WTC11 (cell line): Measurements from ENCODE around the gene JMJD4. TPM values are rescaled to one million over a fixed set of nuclear protein-coding genes. Genes with fewer than 3 reads are reported as not detected.
A peak's percentile ranks its signal among the peaks of the same experiment; 100 is the strongest.

Experiments used
- ATAC-seq: fragments of 200-7000 bp; cut with Tn5 transposase; 2 replicates; pipeline ENCODE4 v1.10.0; 2021; ENCODE audit warnings: mild to moderate bottlenecking, moderate library complexity
- CTCF ChIA-PET: fragments of 300-600 bp; sonication (Branson Sonifier 250); formaldehyde crosslinking; loops from one replicate; lab custom pipeline; 2021; ENCODE audit warnings: antibody characterized with exemption; lab: Charles Lee
- POLR2A ChIA-PET: fragments of 350-600 bp; sonication (Branson Sonifier 250); formaldehyde crosslinking; loops from one replicate; lab custom pipeline; 2021; ENCODE audit warnings: antibody characterized with exemption; lab: Charles Lee
- DNase-seq: peaks from one replicate; pipeline ENCODE4 v3.0.0; 2021; ENCODE audit warnings: low spot score
- H3K27ac Mint-ChIP-seq: 2 replicates; pipeline ENCODE4 v1.8.0; 2021; ENCODE audit warnings: mixed read lengths
- H3K27me3 Mint-ChIP-seq: 2 replicates; pipeline ENCODE4 v1.8.0; 2021; ENCODE audit warnings: low read depth, mild to moderate bottlenecking, moderate library complexity, mixed read lengths
- H3K36me3 Mint-ChIP-seq: 2 replicates; pipeline ENCODE4 v1.8.0; 2021; ENCODE audit warnings: mixed read lengths
- H3K4me1 Mint-ChIP-seq: 2 replicates; pipeline ENCODE4 v1.8.0; 2022; ENCODE audit warnings: mixed read lengths
- H3K4me3 Mint-ChIP-seq: 2 replicates; pipeline ENCODE4 v1.8.0; 2021; ENCODE audit warnings: mild to moderate bottlenecking, moderate library complexity, mixed read lengths
- H3K9me3 Mint-ChIP-seq: 2 replicates; pipeline ENCODE4 v1.8.0; 2021; ENCODE audit warnings: mixed read lengths
- ETV6 ChIP-seq: sonication (generic); formaldehyde crosslinking; IDR thresholded peaks from 2 replicates; pipeline ENCODE4 v1.8.1; 2022; ENCODE audit warnings: mild to moderate bottlenecking, missing genetic modification reagents
- FOXP1 ChIP-seq: sonication (generic); formaldehyde crosslinking; IDR thresholded peaks from 2 replicates; pipeline ENCODE4 v1.8.0; 2022; ENCODE audit warnings: missing genetic modification reagents, mild to moderate bottlenecking, moderate library complexity, borderline replicate concordance
- NFATC4 ChIP-seq: fragments of 250-450 bp; sonication (Bioruptor Pico); IDR thresholded peaks from 2 replicates; pipeline ENCODE4 v1.9.0; 2021; ENCODE audit warnings: mild to moderate bottlenecking
- NR2C2 ChIP-seq: sonication (generic); formaldehyde crosslinking; IDR thresholded peaks from 2 replicates; pipeline ENCODE4 v1.8.0; 2022; ENCODE audit warnings: mild to moderate bottlenecking, missing genetic modification reagents
- SMAD4 ChIP-seq: sonication (generic); formaldehyde crosslinking; IDR thresholded peaks from 2 replicates; pipeline ENCODE4 v1.8.0; 2022; ENCODE audit warnings: mild to moderate bottlenecking, missing genetic modification reagents
- TCF7 ChIP-seq: sonication (generic); formaldehyde crosslinking; IDR thresholded peaks from 2 replicates; pipeline ENCODE4 v1.8.0; 2022; ENCODE audit warnings: mild to moderate bottlenecking, low read depth, missing genetic modification reagents, moderate library complexity
- ZNF263 ChIP-seq: sonication (generic); formaldehyde crosslinking; IDR thresholded peaks from 2 replicates; pipeline ENCODE4 v1.8.1; 2022; ENCODE audit warnings: low read depth, mild to moderate bottlenecking, moderate library complexity, missing genetic modification reagents
- ZNF423 ChIP-seq: fragments of 250-450 bp; sonication (Bioruptor Pico); IDR thresholded peaks from 2 replicates; pipeline ENCODE4 v2.1.2; 2022; ENCODE audit warnings: mild to moderate bottlenecking, moderate library complexity
- total RNA-seq: library from RNA; stranded (reverse); gene quantifications from 3 replicates; pipeline ENCODE4 v1.2.3, GENCODE V29; 2021
- TF ChIP-seq, protein P1 (sequence below): sonication (generic); formaldehyde crosslinking; IDR thresholded peaks from 2 replicates; pipeline ENCODE4 v1.8.0; 2023; ENCODE audit warnings: missing genetic modification reagents, mild to moderate bottlenecking, borderline replicate concordance
- TF ChIP-seq, protein P2 (sequence below): fragments of 250-450 bp; sonication (Bioruptor Pico); IDR thresholded peaks from 2 replicates; pipeline ENCODE4 v2.1.2; 2022; ENCODE audit warnings: mild to moderate bottlenecking, moderate library complexity
- TF ChIP-seq, protein P3 (sequence below): sonication (generic); formaldehyde crosslinking; conservative IDR thresholded peaks from 2 replicates; pipeline ENCODE4 v1.8.1; 2023; ENCODE audit warnings: mild to moderate bottlenecking, low read depth, missing genetic modification reagents, moderate library complexity
- TF ChIP-seq, protein P4 (sequence below): sonication (generic); formaldehyde crosslinking; IDR thresholded peaks from 2 replicates; pipeline ENCODE4 v1.8.1; 2023; ENCODE audit warnings: mild to moderate bottlenecking, missing genetic modification reagents
- TF ChIP-seq, protein P5 (sequence below): fragments of 200-600 bp; IDR thresholded peaks from 2 replicates; pipeline ENCODE4 v1.8.0; 2022; ENCODE audit warnings: antibody characterized with exemption

Gene JMJD4
- total RNA-seq, 1 experiment from 2014 or later = 13.7 TPM

DNA sequence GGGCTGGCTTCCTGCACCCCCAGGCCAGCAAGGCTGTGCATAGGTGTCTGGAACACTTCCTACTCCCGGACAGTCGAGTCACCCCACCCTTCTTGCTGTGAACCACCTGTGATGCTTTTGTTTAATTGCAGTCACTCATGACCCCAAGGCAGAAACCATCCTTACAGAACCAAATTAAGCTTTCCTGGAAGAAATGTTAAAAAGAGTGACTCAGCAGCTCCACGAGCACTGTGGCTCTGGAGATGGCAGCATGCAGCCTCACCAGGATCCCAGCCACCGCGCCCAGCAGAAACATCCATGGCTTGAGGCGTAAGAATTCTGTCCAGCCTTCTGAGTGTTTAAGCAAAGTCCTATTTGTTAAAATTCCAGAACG is 28.9 kb upstream of the JMJD4 start:
- no peaks in the 10 kb centered on the region for H3K27me3 Mint-ChIP-seq
- H3K4me3 Mint-ChIP-seq = no peak overlapping the region
- TF ChIP-seq NFATC4 (CRISPR knock-in tag) (no peak), SMAD4 (CRISPR knock-in tag) (no peak)
- TF ChIP-seq, protein P1, sequence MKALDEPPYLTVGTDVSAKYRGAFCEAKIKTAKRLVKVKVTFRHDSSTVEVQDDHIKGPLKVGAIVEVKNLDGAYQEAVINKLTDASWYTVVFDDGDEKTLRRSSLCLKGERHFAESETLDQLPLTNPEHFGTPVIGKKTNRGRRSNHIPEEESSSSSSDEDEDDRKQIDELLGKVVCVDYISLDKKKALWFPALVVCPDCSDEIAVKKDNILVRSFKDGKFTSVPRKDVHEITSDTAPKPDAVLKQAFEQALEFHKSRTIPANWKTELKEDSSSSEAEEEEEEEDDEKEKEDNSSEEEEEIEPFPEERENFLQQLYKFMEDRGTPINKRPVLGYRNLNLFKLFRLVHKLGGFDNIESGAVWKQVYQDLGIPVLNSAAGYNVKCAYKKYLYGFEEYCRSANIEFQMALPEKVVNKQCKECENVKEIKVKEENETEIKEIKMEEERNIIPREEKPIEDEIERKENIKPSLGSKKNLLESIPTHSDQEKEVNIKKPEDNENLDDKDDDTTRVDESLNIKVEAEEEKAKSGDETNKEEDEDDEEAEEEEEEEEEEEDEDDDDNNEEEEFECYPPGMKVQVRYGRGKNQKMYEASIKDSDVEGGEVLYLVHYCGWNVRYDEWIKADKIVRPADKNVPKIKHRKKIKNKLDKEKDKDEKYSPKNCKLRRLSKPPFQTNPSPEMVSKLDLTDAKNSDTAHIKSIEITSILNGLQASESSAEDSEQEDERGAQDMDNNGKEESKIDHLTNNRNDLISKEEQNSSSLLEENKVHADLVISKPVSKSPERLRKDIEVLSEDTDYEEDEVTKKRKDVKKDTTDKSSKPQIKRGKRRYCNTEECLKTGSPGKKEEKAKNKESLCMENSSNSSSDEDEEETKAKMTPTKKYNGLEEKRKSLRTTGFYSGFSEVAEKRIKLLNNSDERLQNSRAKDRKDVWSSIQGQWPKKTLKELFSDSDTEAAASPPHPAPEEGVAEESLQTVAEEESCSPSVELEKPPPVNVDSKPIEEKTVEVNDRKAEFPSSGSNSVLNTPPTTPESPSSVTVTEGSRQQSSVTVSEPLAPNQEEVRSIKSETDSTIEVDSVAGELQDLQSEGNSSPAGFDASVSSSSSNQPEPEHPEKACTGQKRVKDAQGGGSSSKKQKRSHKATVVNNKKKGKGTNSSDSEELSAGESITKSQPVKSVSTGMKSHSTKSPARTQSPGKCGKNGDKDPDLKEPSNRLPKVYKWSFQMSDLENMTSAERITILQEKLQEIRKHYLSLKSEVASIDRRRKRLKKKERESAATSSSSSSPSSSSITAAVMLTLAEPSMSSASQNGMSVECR (CRISPR knock-in tag) = no peak
- TF ChIP-seq, protein P2, sequence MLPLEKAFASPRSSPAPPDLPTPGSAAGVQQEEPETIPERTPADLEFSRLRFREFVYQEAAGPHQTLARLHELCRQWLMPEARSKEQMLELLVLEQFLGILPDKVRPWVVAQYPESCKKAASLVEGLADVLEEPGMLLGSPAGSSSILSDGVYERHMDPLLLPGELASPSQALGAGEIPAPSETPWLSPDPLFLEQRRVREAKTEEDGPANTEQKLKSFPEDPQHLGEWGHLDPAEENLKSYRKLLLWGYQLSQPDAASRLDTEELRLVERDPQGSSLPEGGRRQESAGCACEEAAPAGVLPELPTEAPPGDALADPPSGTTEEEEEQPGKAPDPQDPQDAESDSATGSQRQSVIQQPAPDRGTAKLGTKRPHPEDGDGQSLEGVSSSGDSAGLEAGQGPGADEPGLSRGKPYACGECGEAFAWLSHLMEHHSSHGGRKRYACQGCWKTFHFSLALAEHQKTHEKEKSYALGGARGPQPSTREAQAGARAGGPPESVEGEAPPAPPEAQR (CRISPR knock-in tag) = no peak
- TF ChIP-seq, protein P3, sequence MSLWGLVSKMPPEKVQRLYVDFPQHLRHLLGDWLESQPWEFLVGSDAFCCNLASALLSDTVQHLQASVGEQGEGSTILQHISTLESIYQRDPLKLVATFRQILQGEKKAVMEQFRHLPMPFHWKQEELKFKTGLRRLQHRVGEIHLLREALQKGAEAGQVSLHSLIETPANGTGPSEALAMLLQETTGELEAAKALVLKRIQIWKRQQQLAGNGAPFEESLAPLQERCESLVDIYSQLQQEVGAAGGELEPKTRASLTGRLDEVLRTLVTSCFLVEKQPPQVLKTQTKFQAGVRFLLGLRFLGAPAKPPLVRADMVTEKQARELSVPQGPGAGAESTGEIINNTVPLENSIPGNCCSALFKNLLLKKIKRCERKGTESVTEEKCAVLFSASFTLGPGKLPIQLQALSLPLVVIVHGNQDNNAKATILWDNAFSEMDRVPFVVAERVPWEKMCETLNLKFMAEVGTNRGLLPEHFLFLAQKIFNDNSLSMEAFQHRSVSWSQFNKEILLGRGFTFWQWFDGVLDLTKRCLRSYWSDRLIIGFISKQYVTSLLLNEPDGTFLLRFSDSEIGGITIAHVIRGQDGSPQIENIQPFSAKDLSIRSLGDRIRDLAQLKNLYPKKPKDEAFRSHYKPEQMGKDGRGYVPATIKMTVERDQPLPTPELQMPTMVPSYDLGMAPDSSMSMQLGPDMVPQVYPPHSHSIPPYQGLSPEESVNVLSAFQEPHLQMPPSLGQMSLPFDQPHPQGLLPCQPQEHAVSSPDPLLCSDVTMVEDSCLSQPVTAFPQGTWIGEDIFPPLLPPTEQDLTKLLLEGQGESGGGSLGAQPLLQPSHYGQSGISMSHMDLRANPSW (CRISPR knock-in tag) = no peak
- H3K27ac Mint-ChIP-seq = peak overlapping the region; percentile 27; the same call in 1 of the 2 replicates
- ATAC-seq (no peak), DNase-seq (no peak)
- ChIA-PET CTCF (no interaction called here), POLR2A (no interaction called here)
- H3K9me3 Mint-ChIP-seq = no peaks in the 10 kb centered on the region
- no peaks in the 10 kb centered on the region for H3K4me1 Mint-ChIP-seq
- peaks cover 51% of the 10 kb centered on the region for H3K36me3 Mint-ChIP-seq

DNA sequence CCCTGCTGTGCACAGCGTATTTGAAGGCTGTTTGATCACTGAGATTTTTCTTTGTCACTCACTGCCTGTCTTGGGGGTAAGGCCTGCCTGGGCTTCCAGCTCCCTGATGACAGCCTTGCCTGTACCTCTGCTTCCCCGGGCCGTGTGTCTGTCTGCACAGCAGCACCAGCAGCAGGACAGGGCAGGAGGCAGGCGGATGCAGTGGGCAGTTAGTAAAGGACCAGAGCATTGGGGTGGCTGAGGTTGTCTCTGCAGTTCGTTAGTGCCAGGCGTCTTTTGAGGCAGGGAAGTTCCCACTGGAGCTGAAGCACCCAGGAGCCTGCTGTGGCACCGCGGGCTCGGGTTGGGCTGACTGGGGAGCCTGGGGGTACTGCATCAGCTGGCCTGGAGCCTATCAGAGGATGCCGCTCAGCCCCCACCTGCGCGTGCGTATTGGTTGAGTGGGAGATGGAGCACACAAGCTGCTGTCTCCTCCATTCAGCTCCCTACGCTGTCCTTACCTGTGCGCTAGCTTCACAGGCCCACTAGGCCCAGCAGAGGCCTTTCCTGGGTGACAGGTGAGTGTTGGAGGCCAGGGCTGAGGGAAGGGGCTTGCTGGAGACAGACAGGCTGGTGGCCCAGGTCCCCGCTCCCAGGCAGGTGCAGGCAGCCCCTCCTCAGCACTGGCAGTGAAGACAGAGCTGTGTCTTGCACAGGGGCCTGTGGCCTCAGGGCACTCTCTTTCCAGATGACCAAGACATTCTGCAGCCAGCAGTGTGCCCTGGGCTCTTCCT is 28.3 kb upstream of the JMJD4 start:
- H3K4me1 Mint-ChIP-seq = no peaks in the 10 kb centered on the region
- no peak overlapping the region for H3K4me3 Mint-ChIP-seq
- peak overlapping the region; percentile 27; the same call in 1 of the 2 replicates for H3K27ac Mint-ChIP-seq
- TF ChIP-seq ZNF263 (CRISPR knock-in tag) = no peak
- TF ChIP-seq TCF7 = 0 out of 2 replicates have a peak, but pooled peaks have one; percentile 44
- TF ChIP-seq, protein P4, sequence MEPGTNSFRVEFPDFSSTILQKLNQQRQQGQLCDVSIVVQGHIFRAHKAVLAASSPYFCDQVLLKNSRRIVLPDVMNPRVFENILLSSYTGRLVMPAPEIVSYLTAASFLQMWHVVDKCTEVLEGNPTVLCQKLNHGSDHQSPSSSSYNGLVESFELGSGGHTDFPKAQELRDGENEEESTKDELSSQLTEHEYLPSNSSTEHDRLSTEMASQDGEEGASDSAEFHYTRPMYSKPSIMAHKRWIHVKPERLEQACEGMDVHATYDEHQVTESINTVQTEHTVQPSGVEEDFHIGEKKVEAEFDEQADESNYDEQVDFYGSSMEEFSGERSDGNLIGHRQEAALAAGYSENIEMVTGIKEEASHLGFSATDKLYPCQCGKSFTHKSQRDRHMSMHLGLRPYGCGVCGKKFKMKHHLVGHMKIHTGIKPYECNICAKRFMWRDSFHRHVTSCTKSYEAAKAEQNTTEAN (CRISPR knock-in tag) = 0 out of 2 replicates have a peak, but pooled peaks have one; percentile 31
- TF ChIP-seq, all 79 proteins: peak for 2
- CTCF ChIA-PET = interaction anchor here (1.5 to 2.0 kb wide), 2 partner anchors 30 to 190 kb away, joined by 6 to 21 read pairs; no protein-coding TSS in a partner anchor
- DNase-seq (no peak), ATAC-seq (no peak)
- no peaks in the 10 kb centered on the region for H3K27me3 Mint-ChIP-seq
- H3K36me3 Mint-ChIP-seq = peaks cover 50% of the 10 kb centered on the region
- no peaks in the 10 kb centered on the region for H3K9me3 Mint-ChIP-seq
- POLR2A ChIA-PET = no interaction called here

DNA sequence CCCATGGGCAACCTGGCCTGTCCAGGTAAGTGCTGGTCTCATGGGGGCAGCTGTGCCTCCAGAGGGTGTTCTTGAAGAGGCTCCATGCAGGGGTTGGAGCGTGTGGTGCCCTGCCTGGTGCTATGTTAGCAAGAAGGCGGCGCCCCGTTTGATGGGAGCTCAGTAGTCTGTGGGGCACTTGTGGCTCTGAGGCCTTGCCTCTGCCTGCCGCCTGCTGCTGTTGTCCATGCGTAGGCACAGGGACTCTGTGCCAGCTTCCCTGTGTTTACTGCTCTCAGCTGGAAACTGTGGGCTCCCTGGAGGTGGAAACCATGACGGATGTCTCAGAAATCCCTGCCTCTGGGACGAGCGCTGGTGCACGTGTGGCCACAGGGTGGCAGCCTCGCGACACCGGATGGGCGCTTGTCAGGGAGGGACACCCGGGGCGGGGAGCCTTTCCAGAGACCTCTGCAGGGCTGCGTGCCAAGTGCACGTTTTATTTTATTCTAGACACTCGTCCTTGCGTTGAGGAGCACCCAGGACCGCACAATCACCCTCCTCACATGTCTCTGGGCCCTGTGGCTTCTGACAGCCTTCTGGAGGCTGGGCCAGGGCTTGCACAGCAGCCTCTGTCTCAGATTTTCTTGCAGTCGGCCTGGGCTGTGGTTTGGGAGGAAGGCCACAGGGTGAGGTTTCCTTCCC is 27.3 kb upstream of the JMJD4 start:
- ATAC-seq (peak; percentile 90), DNase-seq (peak; percentile 91)
- H3K36me3 Mint-ChIP-seq = peaks cover 42% of the 10 kb centered on the region
- no peaks in the 10 kb centered on the region for H3K9me3 Mint-ChIP-seq
- TF ChIP-seq, protein P5, sequence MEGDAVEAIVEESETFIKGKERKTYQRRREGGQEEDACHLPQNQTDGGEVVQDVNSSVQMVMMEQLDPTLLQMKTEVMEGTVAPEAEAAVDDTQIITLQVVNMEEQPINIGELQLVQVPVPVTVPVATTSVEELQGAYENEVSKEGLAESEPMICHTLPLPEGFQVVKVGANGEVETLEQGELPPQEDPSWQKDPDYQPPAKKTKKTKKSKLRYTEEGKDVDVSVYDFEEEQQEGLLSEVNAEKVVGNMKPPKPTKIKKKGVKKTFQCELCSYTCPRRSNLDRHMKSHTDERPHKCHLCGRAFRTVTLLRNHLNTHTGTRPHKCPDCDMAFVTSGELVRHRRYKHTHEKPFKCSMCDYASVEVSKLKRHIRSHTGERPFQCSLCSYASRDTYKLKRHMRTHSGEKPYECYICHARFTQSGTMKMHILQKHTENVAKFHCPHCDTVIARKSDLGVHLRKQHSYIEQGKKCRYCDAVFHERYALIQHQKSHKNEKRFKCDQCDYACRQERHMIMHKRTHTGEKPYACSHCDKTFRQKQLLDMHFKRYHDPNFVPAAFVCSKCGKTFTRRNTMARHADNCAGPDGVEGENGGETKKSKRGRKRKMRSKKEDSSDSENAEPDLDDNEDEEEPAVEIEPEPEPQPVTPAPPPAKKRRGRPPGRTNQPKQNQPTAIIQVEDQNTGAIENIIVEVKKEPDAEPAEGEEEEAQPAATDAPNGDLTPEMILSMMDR = peak; percentile 75
- TF ChIP-seq ZNF423 (CRISPR knock-in tag) = peak; percentile 11; the same call in 1 of the 2 replicates
- no peak for TF ChIP-seq NR2C2 (CRISPR knock-in tag)
- no peak for TF ChIP-seq ETV6 (CRISPR knock-in tag)
- TF ChIP-seq FOXP1 = 0 out of 2 replicates have a peak, but pooled peaks have one; percentile 27
- ChIA-PET CTCF (interaction anchor here (0.7 to 2.0 kb wide), 13 partner anchors 13 to 281 kb away, joined by 3 to 21 read pairs (median 4); partner anchors contain the start of gene WNT9A), POLR2A (no interaction called here)
- H3K27ac Mint-ChIP-seq = no peak overlapping the region
- no peaks in the 10 kb centered on the region for H3K4me1 Mint-ChIP-seq
- no peaks in the 10 kb centered on the region for H3K27me3 Mint-ChIP-seq
- H3K4me3 Mint-ChIP-seq = no peak overlapping the region
